GM12878 (cell line): Measurements from ENCODE around the gene CHD1L. TPM values are rescaled to one million over a fixed set of nuclear protein-coding genes. Genes with fewer than 3 reads are reported as not detected.

ENCODE experiments used
- ATAC-seq: fragments of 200-7000 bp; cut with Tn5 transposase; 3 replicates; pipeline ENCODE4 v1.9.1; 2020; ENCODE audit warnings: mild to moderate bottlenecking, moderate library complexity
- BruUV-seq: library from RNA; stranded (reverse); fragments of 400-500 nt; replicated peaks from 2 replicates; lab custom pipeline; 2021; lab: Mats Ljungman, UMichigan
- CTCF ChIA-PET: fragments of 300-600 bp; sonication (Branson Sonifier 250); formaldehyde crosslinking; extraction: SDS; loops from one replicate; lab custom pipeline; 2021; ENCODE audit warnings: inconsistent platforms; lab: Yijun Ruan, JAX
- POLR2A ChIA-PET: fragments of 350-600 bp; formaldehyde crosslinking; extraction: SDS; loops from one replicate; lab custom pipeline; 2021; ENCODE audit warnings: inconsistent platforms; lab: Charles Lee
- RAD21 ChIA-PET: fragments of 300-600 bp; sonication (Branson Sonifier 250); formaldehyde crosslinking; loops from one replicate; lab custom pipeline; 2023; ENCODE audit warnings: antibody characterized with exemption; ENCODE audit not compliant: unreplicated experiment; lab: Charles Lee
- SMC1A ChIA-PET: fragments of 300-600 bp; sonication (Branson Sonifier 250); formaldehyde crosslinking; loops from one replicate; lab custom pipeline; 2023; ENCODE audit not compliant: unreplicated experiment, uncharacterized antibody; lab: Charles Lee
- DNase-seq: peaks from one replicate; pipeline ENCODE4 v3.0.0-alpha.2; 2011; ENCODE audit warnings: low read depth, low spot score
- FAIRE-seq: peaks from 3 replicates; lab custom pipeline; 2011; peaks lifted over from hg19 to GRCh38; lab: Jason Lieb, UNC
- H2AFZ ChIP-seq: 2 replicates; pipeline ENCODE4 v1.6.0; 2011; ENCODE audit warnings: low read depth, low read length, control low read depth; ENCODE audit not compliant: control insufficient read depth
- H3K27ac ChIP-seq: 2 replicates; pipeline ENCODE4 v1.5.1; 2011; ENCODE audit warnings: control low read depth; ENCODE audit not compliant: control insufficient read depth, insufficient read depth
- H3K27me3 ChIP-seq, 2 experiments: replicated peaks in 1 of 2; 2 replicates each; pipeline versions ENCODE4 v1.6.0 to v1.6.1; 2011; ENCODE audit warnings: low read length in 1 of 2; ENCODE audit not compliant: control insufficient read depth in 2 of 2, insufficient read depth in 2 of 2
- H3K36me3 ChIP-seq, 2 experiments: 2 replicates each; pipeline ENCODE4 v1.5.1; 2011; ENCODE audit warnings: low read length in 1 of 2; ENCODE audit not compliant: control insufficient read depth in 2 of 2, insufficient read depth in 2 of 2
- H3K4me1 ChIP-seq: 2 replicates; pipeline ENCODE4 v1.6.1; 2011; ENCODE audit warnings: mild to moderate bottlenecking, low read length, moderate library complexity, mixed read lengths; ENCODE audit not compliant: control insufficient read depth, insufficient read depth
- H3K4me2 ChIP-seq: 2 replicates; pipeline ENCODE4 v1.6.0; 2011; ENCODE audit warnings: control low read depth; ENCODE audit not compliant: control insufficient read depth, insufficient read depth
- H3K4me3 ChIP-seq: fragments of 200-600 bp; sonication (generic); 2 replicates; pipeline ENCODE4 v1.5.1; 2016
- H3K79me2 ChIP-seq: 2 replicates; pipeline ENCODE4 v1.6.0; 2011; ENCODE audit warnings: low read length; ENCODE audit not compliant: control insufficient read depth, insufficient read depth
- H3K9ac ChIP-seq: 2 replicates; pipeline ENCODE4 v1.8.0; 2011; ENCODE audit warnings: low read length, control low read depth, mixed read lengths; ENCODE audit not compliant: control insufficient read depth, insufficient read depth
- H3K9me3 ChIP-seq: replicated peaks from 3 replicates; pipeline ENCODE4 v1.5.1; 2011; ENCODE audit warnings: mild to moderate bottlenecking, low read length; ENCODE audit not compliant: control insufficient read depth, insufficient read depth
- H4K20me1 ChIP-seq: 2 replicates; pipeline ENCODE4 v1.6.0; 2011; ENCODE audit not compliant: control insufficient read depth, insufficient read depth
- ATF7 ChIP-seq: fragments of 450-650 bp; IDR thresholded peaks from 2 replicates; pipeline ENCODE4 v1.6.1; 2016; ENCODE audit warnings: low read depth, mild to moderate bottlenecking
- ESRRA ChIP-seq: IDR thresholded peaks from 2 replicates; pipeline ENCODE4 v1.6.1; 2012; ENCODE audit warnings: mild to moderate bottlenecking, low read length, improper control_type of control experiment
- GABPA ChIP-seq: IDR thresholded peaks from 2 replicates; pipeline ENCODE4 v1.6.1; 2014; ENCODE audit warnings: antibody characterized with exemption, low read depth, mild to moderate bottlenecking, inconsistent platforms
- JUNB ChIP-seq: IDR thresholded peaks from 2 replicates; pipeline ENCODE4 v1.6.1; 2016; ENCODE audit warnings: antibody characterized with exemption, mild to moderate bottlenecking
- MXI1 ChIP-seq: fragments of 150-350 bp; IDR thresholded peaks from 2 replicates; pipeline ENCODE4 v1.6.1; 2011; ENCODE audit warnings: low read depth, mild to moderate bottlenecking, inconsistent platforms, low read length, improper control_type of control experiment
- NRF1 ChIP-seq: conservative IDR thresholded peaks from 2 replicates; pipeline ENCODE4 v1.6.1; 2011; ENCODE audit warnings: mild to moderate bottlenecking, low read depth, low read length, improper control_type of control experiment
- RAD21 ChIP-seq: IDR thresholded peaks from 2 replicates; pipeline ENCODE4 v1.6.1; 2011; ENCODE audit warnings: mild to moderate bottlenecking, low read depth, low read length, moderate library complexity; ENCODE audit not compliant: insufficient read depth
- SMAD5 ChIP-seq: IDR thresholded peaks from 2 replicates; pipeline ENCODE4 v1.6.1; 2016; ENCODE audit warnings: antibody characterized with exemption, low read depth
- SMC3 ChIP-seq: IDR thresholded peaks from 2 replicates; pipeline ENCODE4 v1.6.1; 2011; ENCODE audit warnings: low read length, improper control_type of control experiment, borderline replicate concordance
- SRF ChIP-seq, 2 experiments: IDR thresholded peaks; 2 replicates each; pipeline ENCODE4 v1.6.1; 2011; ENCODE audit warnings: low read depth in 2 of 2, low read length in 2 of 2, mild to moderate bottlenecking in 1 of 2, moderate library complexity in 1 of 2
- USF1 ChIP-seq: IDR thresholded peaks from 2 replicates; pipeline ENCODE4 v1.6.1; 2011; ENCODE audit warnings: borderline replicate concordance, low read depth, mild to moderate bottlenecking, moderate library complexity, mixed read lengths, low read length; ENCODE audit not compliant: insufficient read depth; ENCODE audit errors: extremely low read length
- ZNF24 ChIP-seq: fragments of 450-650 bp; IDR thresholded peaks from 2 replicates; pipeline ENCODE4 v1.6.1; 2017; ENCODE audit warnings: antibody characterized with exemption, mild to moderate bottlenecking
- WGBS: methylation state at CpG from one replicate; pipeline ENCODE4 v1.1.6; 2016; ENCODE audit warnings: low lambda C conversion rate; ENCODE audit not compliant: insufficient replicate concordance, insufficient coverage; ENCODE audit errors: missing lambda C conversion rate; 5-methylcytosine and 5-hydroxymethylcytosine counted together
- in situ Hi-C: fragments of 300-500 bp; cut with MboI; formaldehyde crosslinking; loops from 9 replicates; pipeline ENCODE4 v1.14.3; 2018; ENCODE audit warnings: mixed read lengths
- intact Hi-C: fragments of 100-400 bp; cut with micrococcal nuclease; formaldehyde crosslinking; loops from one replicate; pipeline ENCODE4 v1.14.2; 2022; ENCODE audit not compliant: unreplicated experiment
- polyA plus RNA-seq, 11 experiments: library from polyadenylated mRNA; depleted of rRNA in 4 of 11; unstranded in 6 of 11; stranded (reverse) in 5 of 11; fragments of >200 nt; fragmentation: Nextera tagmentation in 4 of 11; fragmentation: Illumina TruSeq in 1 of 11; extraction: Ambion mirVana in 4 of 11; extraction: Trizol in 1 of 11; gene quantifications; 1 replicate in 1 of 11; 2 replicates in 10 of 11; pipeline versions ENCODE4 v1.2.1 to v1.2.3, GENCODE V29; 2011 to 2016; ENCODE audit warnings: inconsistent platforms in 2 of 11, missing spikeins in 2 of 11, low read depth in 1 of 11
- total RNA-seq, 4 experiments: library from RNA; depleted of rRNA in 3 of 4; stranded (reverse); fragments of >200 nt in 3 of 4; fragmentation: Illumina TruSeq in 1 of 4; extraction: Trizol in 1 of 4; gene quantifications; 2 replicates each; pipeline versions ENCODE4 v1.2.1 to v1.2.3, GENCODE V29; 2013 to 2021

Gene CHD1L
- total and polyA plus RNA-seq, 10 of the 15 experiments (the other 5 are each of a cell fraction or from before 2014, with no cell fraction given): 21.2 to 54.2 (median 44.5) TPM

GRCh38 chr1:147264158-147264768, 21.8 kb downstream of the CHD1L start:
- SMC1A ChIA-PET: no interaction called here
- ATAC-seq: no peak
- BruUV-seq: no TSS peak
- TF ChIP-seq GABPA (no peak), SMC3 (no peak), ATF7 (no peak), ESRRA (no peak), JUNB (no peak), MXI1 (no peak), SRF (IDR thresholded peaks at IDR 0.05; ENCODE audit: low read depth in 2 of 2, low read length in 2 of 2) (no peak), USF1 (no peak), RAD21 (no peak), ZNF24 (no peak), NRF1 (no peak), SMAD5 (no peak)
- TF ChIP-seq, all 136 proteins: peak for 0
- no peak overlapping the region for H3K9ac ChIP-seq
- peaks cover 3 to 26% of the 10 kb centered on the region in 2 experiments for H3K36me3 ChIP-seq
- no peaks in the 10 kb centered on the region for H4K20me1 ChIP-seq
- in situ Hi-C loops (no loop called here), intact Hi-C loops (no loop called here)
- no peaks in the 10 kb centered on the region for H3K4me1 ChIP-seq
- POLR2A ChIA-PET: no interaction called here
- H3K79me2 ChIP-seq: no peaks in the 10 kb centered on the region
- 82% methylated on average over 3 of the region's 3 CpGs for WGBS
- no peak overlapping the region for H2AFZ ChIP-seq
- no peak overlapping the region for H3K27ac ChIP-seq
- H3K4me2 ChIP-seq: no peak overlapping the region
- DNase-seq: no peak
- FAIRE-seq: no peak
- H3K27me3 ChIP-seq: no peaks in the 10 kb centered on the region
- RAD21 ChIA-PET: no interaction called here
- CTCF ChIA-PET: no interaction called here
- H3K4me3 ChIP-seq: no peak overlapping the region
- no peaks in the 10 kb centered on the region for H3K9me3 ChIP-seq
